Esophagus squamous epithelium (tissue), 5 donors: Measurements from ENCODE around the gene GBA2. TPM values are rescaled to one million over a fixed set of nuclear protein-coding genes. Genes with fewer than 3 reads are reported as not detected.

ENCODE experiments used
- DNase-seq: peaks from one replicate; lab custom pipeline; 2025; lab: John Stamatoyannopoulos, UW
- H3K27ac ChIP-seq, 4 donors: fragments of 200-600 bp; sonication (generic); one replicate each; pipeline ENCODE4 v1.5.1; 2016 to 2019; ENCODE audit warnings: mild to moderate bottlenecking in 1 of 4
- H3K27me3 ChIP-seq, 4 donors: fragments of 200-600 bp; sonication (generic); 1 replicate in 3 of 4; 2 replicates in 1 of 4; pipeline versions ENCODE4 v1.5.1 to v1.6.0; 2017 to 2021; ENCODE audit warnings: antibody characterized with exemption in 1 of 4
- H3K36me3 ChIP-seq, 3 donors: fragments of 200-600 bp; sonication (generic); one replicate each; pipeline ENCODE4 v1.5.1; 2016 to 2019
- H3K4me1 ChIP-seq, 3 donors: fragments of 200-600 bp; sonication (generic); one replicate each; pipeline ENCODE4 v1.5.1; 2017 to 2019
- H3K4me3 ChIP-seq, 4 donors: fragments of 200-600 bp; sonication (generic); 1 replicate in 3 of 4; 2 replicates in 1 of 4; pipeline ENCODE4 v1.5.1; 2016 to 2019; ENCODE audit warnings: mild to moderate bottlenecking in 2 of 4, moderate library complexity in 1 of 4
- H3K9me3 ChIP-seq, 3 donors: fragments of 200-600 bp; sonication (generic); one replicate each; pipeline ENCODE4 v1.5.1; 2016 to 2019
- POLR2A ChIP-seq, 4 donors: fragments of 450-650 bp; IDR thresholded peaks; one replicate each; pipeline ENCODE4 v1.6.1; 2017; ENCODE audit warnings: antibody characterized with exemption in 4 of 4, mild to moderate bottlenecking in 4 of 4, moderate library complexity in 3 of 4
- WGBS, 2 donors: methylation state at CpG; one replicate each; pipeline ENCODE4 v1.1.5; 2018; 5-methylcytosine and 5-hydroxymethylcytosine counted together
- intact Hi-C: fragments of 100-400 bp; cut with DNase I; formaldehyde crosslinking; loops from one replicate; pipeline ENCODE4 v1.15.0; 2022
- total RNA-seq, 4 donors: library from RNA; depleted of rRNA; stranded (reverse); fragments of >200 nt; gene quantifications; one replicate each; pipeline ENCODE4 v1.1.0, GENCODE V29; 2016
- TF ChIP-seq, protein P1 (sequence below), 6 experiments: fragments of 450-650 bp in 4 of 6; fragments of 200-600 bp in 2 of 6; sonication (generic) in 2 of 6; IDR thresholded peaks; one replicate each; pipeline ENCODE4 v1.5.1; 2016 to 2019; ENCODE audit warnings: antibody characterized with exemption in 6 of 6, mild to moderate bottlenecking in 4 of 6, moderate library complexity in 4 of 6
- donor health status: DM: yes; HTN: yes; CAD: no.

GBA2 gene
- total RNA-seq, 4 donors from 2014 or later = 14.1 to 61.8 (median 42.0) TPM

DNA sequence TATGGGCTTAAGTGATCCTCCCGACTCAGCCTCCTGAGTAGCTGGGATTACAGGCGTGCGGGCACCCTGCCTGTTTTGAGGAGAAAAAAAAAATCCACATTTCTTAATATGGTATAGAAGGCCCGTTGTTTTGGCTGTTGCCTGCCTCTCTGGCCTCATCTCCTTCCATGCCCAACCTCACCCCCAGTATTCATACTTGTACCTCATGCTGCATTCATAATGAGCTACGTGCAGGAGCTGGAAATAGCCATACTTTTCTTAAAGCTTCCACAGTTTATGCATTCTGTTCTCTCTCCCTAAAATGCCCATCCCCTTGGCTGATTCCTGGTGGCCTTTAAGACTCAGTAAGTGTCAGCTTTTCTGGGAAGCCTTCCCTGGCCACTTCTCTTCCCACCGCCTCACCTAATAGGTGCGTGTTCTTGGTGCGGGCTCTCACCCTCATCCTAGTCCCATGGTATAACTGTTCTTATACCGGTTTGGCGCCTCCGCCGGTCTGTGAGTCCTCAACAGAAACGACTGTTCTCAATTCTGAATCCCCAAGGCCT, 57.2 kb downstream of the GBA2 start:
- Histone ChIP-seq H3K36me3 (peaks cover 0 to 11% (median 0%) of the 10 kb centered on the region in 3 donors), H3K9me3 (no peaks in the 10 kb centered on the region), H3K4me1 (peaks cover 0 to 52% (median 12%) of the 10 kb centered on the region in 3 donors), H3K4me3 (peak overlapping the region in 1 of 4 donors; percentile 76), H3K27ac (peak overlapping the region; percentile 74 to 92 (median 88)), H3K27me3 (peaks cover 0 to 6% (median 0%) of the 10 kb centered on the region in 4 donors)
- intact Hi-C loops = no loop called here
- TF ChIP-seq, protein P1, sequence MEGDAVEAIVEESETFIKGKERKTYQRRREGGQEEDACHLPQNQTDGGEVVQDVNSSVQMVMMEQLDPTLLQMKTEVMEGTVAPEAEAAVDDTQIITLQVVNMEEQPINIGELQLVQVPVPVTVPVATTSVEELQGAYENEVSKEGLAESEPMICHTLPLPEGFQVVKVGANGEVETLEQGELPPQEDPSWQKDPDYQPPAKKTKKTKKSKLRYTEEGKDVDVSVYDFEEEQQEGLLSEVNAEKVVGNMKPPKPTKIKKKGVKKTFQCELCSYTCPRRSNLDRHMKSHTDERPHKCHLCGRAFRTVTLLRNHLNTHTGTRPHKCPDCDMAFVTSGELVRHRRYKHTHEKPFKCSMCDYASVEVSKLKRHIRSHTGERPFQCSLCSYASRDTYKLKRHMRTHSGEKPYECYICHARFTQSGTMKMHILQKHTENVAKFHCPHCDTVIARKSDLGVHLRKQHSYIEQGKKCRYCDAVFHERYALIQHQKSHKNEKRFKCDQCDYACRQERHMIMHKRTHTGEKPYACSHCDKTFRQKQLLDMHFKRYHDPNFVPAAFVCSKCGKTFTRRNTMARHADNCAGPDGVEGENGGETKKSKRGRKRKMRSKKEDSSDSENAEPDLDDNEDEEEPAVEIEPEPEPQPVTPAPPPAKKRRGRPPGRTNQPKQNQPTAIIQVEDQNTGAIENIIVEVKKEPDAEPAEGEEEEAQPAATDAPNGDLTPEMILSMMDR (IDR thresholded peaks at IDR 0.05) = no peak
- no peak for TF ChIP-seq POLR2A (IDR thresholded peaks at IDR 0.05)
- WGBS, 2 donors = 68 to 74% methylated on average over 13 of the region's 13 CpGs
- DNase-seq = no peak

DNA sequence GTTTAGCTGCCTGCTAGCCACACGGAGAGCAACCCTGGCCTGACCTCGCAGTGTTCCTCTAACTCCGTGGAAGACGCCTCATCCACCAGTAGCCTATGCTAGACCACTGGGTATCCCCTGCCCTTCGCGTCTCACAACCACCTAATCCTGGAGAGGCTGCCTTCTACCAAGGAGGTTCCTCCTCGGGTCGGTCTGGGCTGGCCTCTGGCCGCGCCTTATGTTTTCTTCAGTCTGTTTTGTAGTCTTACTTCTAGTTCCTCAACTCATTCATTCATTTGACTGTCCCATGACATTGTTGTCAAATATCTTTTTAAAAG, 57.7 kb downstream of the GBA2 start:
- no peak for DNase-seq
- intact Hi-C loops = no loop called here
- Histone ChIP-seq H3K27me3 (peaks cover 0 to 6% (median 0%) of the 10 kb centered on the region in 4 donors), H3K4me3 (peak overlapping the region; percentile 49 to 76 (median 65)), H3K36me3 (peaks cover 0 to 7% (median 0%) of the 10 kb centered on the region in 3 donors), H3K4me1 (peaks cover 0 to 47% (median 7%) of the 10 kb centered on the region in 3 donors), H3K27ac (peak overlapping the region; percentile 74 to 92 (median 88)), H3K9me3 (no peaks in the 10 kb centered on the region)
- TF ChIP-seq POLR2A (IDR thresholded peaks at IDR 0.05) = no peak
- TF ChIP-seq, protein P1 (IDR thresholded peaks at IDR 0.05) = no peak
- WGBS, 2 donors = 31 to 35% methylated on average over 10 of the region's 10 CpGs

DNA sequence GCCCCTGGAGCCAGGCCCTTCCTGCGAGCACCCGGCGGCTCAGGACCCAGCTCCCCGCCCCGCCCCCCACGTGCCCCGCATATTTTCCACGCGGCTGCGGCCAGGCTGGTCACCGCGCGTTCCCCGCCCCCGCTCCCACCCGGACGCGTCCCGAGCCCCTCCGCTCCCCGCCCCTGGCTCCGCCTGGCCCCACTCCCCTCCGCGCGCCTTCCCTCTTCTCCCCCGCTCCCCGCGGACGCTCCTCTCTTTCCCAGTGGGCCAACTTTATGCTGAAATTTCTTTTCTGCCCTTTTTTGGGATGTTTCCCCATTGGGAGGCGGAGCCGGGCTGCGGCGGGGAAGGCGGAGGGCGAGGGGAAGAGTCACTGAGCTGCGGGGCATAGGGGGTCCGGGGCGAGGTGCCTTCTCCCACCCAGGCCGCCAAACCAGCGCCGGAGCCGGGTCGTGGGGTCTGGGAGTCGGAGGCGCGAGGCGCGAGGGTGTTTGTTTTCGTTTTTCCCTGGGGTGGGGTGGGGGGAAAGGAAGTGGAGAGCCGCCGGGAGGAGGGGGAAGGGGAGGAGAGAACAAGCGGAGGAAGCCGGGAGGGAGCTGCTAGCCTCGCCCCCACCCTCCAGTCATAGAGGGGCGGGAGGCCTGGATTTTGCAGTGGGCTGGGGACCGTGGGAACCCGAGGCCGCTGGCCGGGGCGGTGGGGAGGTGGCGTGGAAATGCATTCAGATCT, 58.3 kb downstream of the GBA2 start:
- intact Hi-C loops = no loop called here
- peaks cover 0 to 6% (median 0%) of the 10 kb centered on the region in 4 donors for H3K27me3 ChIP-seq
- H3K4me3 ChIP-seq = peak overlapping the region; percentile 49 to 76 (median 65)
- peak in 2 of 4 donors; percentile 34 to 47 for TF ChIP-seq POLR2A (IDR thresholded peaks at IDR 0.05)
- TF ChIP-seq, protein P1 (IDR thresholded peaks at IDR 0.05) = no peak
- peaks cover 0 to 41% (median 5%) of the 10 kb centered on the region in 3 donors for H3K4me1 ChIP-seq
- no peak for DNase-seq
- H3K9me3 ChIP-seq = no peaks in the 10 kb centered on the region
- H3K27ac ChIP-seq = peak overlapping the region; percentile 74 to 92 (median 88)
- peaks cover 0 to 2% (median 0%) of the 10 kb centered on the region in 3 donors for H3K36me3 ChIP-seq
- 0% methylated on average over 11 of the region's 61 CpGs for WGBS, 2 donors

DNA sequence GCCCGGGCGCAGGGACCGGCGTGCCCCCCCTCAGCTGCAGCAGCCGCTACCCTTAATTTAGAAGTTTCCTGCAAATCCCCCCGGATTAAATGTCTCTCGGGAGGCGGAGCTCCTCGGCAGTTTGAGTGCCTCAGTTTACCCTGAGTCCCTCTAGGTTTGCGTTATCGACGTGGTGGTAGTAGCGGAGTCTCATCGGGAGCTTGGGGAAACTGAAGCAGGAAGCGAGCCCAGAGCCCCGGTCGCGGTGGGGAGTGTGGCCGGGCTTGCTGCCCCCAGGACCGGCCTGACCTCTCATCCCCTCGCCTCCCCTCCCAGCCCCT, 58.8 kb downstream of the GBA2 start:
- Histone ChIP-seq H3K36me3 (peaks cover 0 to 5% (median 0%) of the 10 kb centered on the region in 3 donors), H3K4me3 (peak overlapping the region; percentile 49 to 76 (median 65)), H3K27ac (peak overlapping the region; percentile 74 to 92 (median 88)), H3K27me3 (peaks cover 0 to 6% (median 0%) of the 10 kb centered on the region in 4 donors), H3K9me3 (no peaks in the 10 kb centered on the region), H3K4me1 (peaks cover 0 to 41% (median 5%) of the 10 kb centered on the region in 3 donors)
- 0% methylated on average over 10 of the region's 21 CpGs; no CpG with 5 or more reads in 1 of the 2 donors for WGBS, 2 donors
- TF ChIP-seq, protein P1 (IDR thresholded peaks at IDR 0.05) = no peak
- TF ChIP-seq POLR2A (IDR thresholded peaks at IDR 0.05) = no peak
- intact Hi-C loops = no loop called here
- no peak for DNase-seq
